ENCODE data around the gene AZIN2. TPM values are rescaled to one million over a fixed set of nuclear protein-coding genes. Genes with fewer than 3 reads are reported as not detected.

The AZIN2 gene
- total and polyA plus RNA-seq, 2 of the 13 experiments (the other 11 are each of a cell fraction or from before 2014, with no cell fraction given), result 1.7 to 3.5 TPM

- TF ChIP-seq CHD4 (IDR thresholded peaks at IDR 0.05; ENCODE audit: borderline replicate concordance, low read length) (no peak), MTERF4 (CRISPR knock-in tag; IDR thresholded peaks at IDR 0.05) (peak; percentile 81; the same call in 1 of the 2 replicates), ZNF883 (CRISPR knock-in tag; IDR thresholded peaks at IDR 0.05; ENCODE audit: not compliant biosample characterization) (peak; percentile 96), ATF1 (CRISPR knock-in tag; IDR thresholded peaks at IDR 0.05) (peak; percentile 93), TCF7 (IDR thresholded peaks at IDR 0.05; ENCODE audit: low read depth) (no peak), ZFP91 (CRISPR knock-in tag; IDR thresholded peaks at IDR 0.05; ENCODE audit: borderline replicate concordance) (peak; percentile 85), ZNF670 (CRISPR knock-in tag; IDR thresholded peaks at IDR 0.05; ENCODE audit: borderline replicate concordance) (peak; percentile 95; the same call in 1 of the 2 replicates), ARID2 (CRISPR knock-in tag; IDR thresholded peaks at IDR 0.05; ENCODE audit: borderline replicate concordance) (peak; percentile 95; the same call in 1 of the 2 replicates), ZFP41 (CRISPR knock-in tag; IDR thresholded peaks at IDR 0.05; ENCODE audit: borderline replicate concordance) (peak; percentile 86; the same call in 1 of the 2 replicates), HOXA9 (CRISPR knock-in tag; IDR thresholded peaks at IDR 0.05; ENCODE audit: borderline replicate concordance) (peak; percentile 89), ZMAT3 (CRISPR knock-in tag; conservative IDR thresholded peaks at IDR 0.05) (peak; percentile 95; the same call in 1 of the 2 replicates), FOXO4 (CRISPR knock-in tag; conservative IDR thresholded peaks at IDR 0.05) (no peak), SMARCC2 (IDR thresholded peaks at IDR 0.05) (no peak), TBP (CRISPR knock-in tag; IDR thresholded peaks at IDR 0.05) (no peak), ZNF607 (CRISPR knock-in tag; IDR thresholded peaks at IDR 0.05; ENCODE audit: borderline replicate concordance) (peak; percentile 84; the same call in 1 of the 2 replicates), SP2 (CRISPR knock-in tag; IDR thresholded peaks at IDR 0.05) (peak; percentile 100), AFF4 (CRISPR knock-in tag; IDR thresholded peaks at IDR 0.05) (no peak), ZNF335 (CRISPR knock-in tag; IDR thresholded peaks at IDR 0.05) (no peak), KLF13 (CRISPR knock-in tag; IDR thresholded peaks at IDR 0.05) (peak; percentile 94; the same call in 1 of the 2 replicates), XBP1 (CRISPR knock-in tag; IDR thresholded peaks at IDR 0.05) (0 out of 2 replicates have a peak, but pooled peaks have one; percentile 70), ZNF747 (CRISPR knock-in tag; IDR thresholded peaks at IDR 0.05; ENCODE audit: borderline replicate concordance) (peak; percentile 91; the same call in 1 of the 2 replicates)
These were observed 44.1 kb upstream of the AZIN2 start, which contains the start of gene AK2 (continued) for GRCh38 chr1:33036526-33037503.

Data from HepG2 (cell line).